HG03520 (cell line): ENCODE measurements around the gene MED19.
"Not testable (repeated sequence)": the region's sequence is repeated elsewhere in the genome, so short reads cannot be mapped to it uniquely, and the experiment has no call there.

ENCODE experiments used
- ATAC-seq: cut with Tn5 transposase; IDR thresholded peaks from one replicate; pipeline ENCODE4 v1.9.1; 2021; ENCODE audit warnings: mild to moderate bottlenecking, moderate library complexity; ENCODE audit not compliant: unreplicated experiment

Gene MED19

GRCh38 chr11:57705432-57705831, 6.6 kb downstream of the MED19 start:
- ATAC-seq = not testable (repeated sequence)

GRCh38 chr11:57704932-57705331, 7.1 kb downstream of the MED19 start:
- no peak for ATAC-seq

GRCh38 chr11:57703341-57703740, 8.7 kb downstream of the MED19 start:
- no peak for ATAC-seq

GRCh38 chr11:57700425-57700824, 11.6 kb downstream of the MED19 start:
- no peak for ATAC-seq

GRCh38 chr11:57699813-57700212, 12.2 kb downstream of the MED19 start:
- ATAC-seq = no peak

GRCh38 chr11:57698843-57699365, 13.1 kb downstream of the MED19 start:
- ATAC-seq = no peak

GRCh38 chr11:57690474-57690873, 21.5 kb downstream of the MED19 start:
- ATAC-seq = not testable (repeated sequence)

- no peak for ATAC-seq
These were observed 30.8 kb downstream of the MED19 start for GRCh38 chr11:57681168-57681567.

- no peak for ATAC-seq
These were observed 31.5 kb downstream of the MED19 start for GRCh38 chr11:57680552-57680874.

- ATAC-seq = no peak
These were observed 32.6 kb downstream of the MED19 start for GRCh38 chr11:57679396-57679795.

- ATAC-seq = no peak
These were observed 36.7 kb downstream of the MED19 start for GRCh38 chr11:57675176-57675941.

- no peak for ATAC-seq
These were observed 37.8 kb downstream of the MED19 start for GRCh38 chr11:57674251-57674650.

- ATAC-seq = peak; percentile 4
These were observed 43.6 kb downstream of the MED19 start for GRCh38 chr11:57668434-57668782.

GRCh38 chr11:57667736-57668433, 44.1 kb downstream of the MED19 start, which contains the start of gene ZDHHC5:
Gene ZDHHC5 (plus strand): TSS chr11:57668114. CDS start chr11:57673091, 4,977 bp downstream.
- peak; percentile 83 for ATAC-seq

GRCh38 chr11:57667117-57667735, 44.8 kb downstream of the MED19 start:
- peak; percentile 46 for ATAC-seq

GRCh38 chr11:57663975-57664374, 48.0 kb downstream of the MED19 start:
- no peak for ATAC-seq

GRCh38 chr11:57662893-57663292, 49.1 kb downstream of the MED19 start:
- ATAC-seq = no peak

- no peak for ATAC-seq
These were observed 52.3 kb downstream of the MED19 start for GRCh38 chr11:57659669-57660068.

- ATAC-seq = no peak
These were observed 54.0 kb downstream of the MED19 start for GRCh38 chr11:57658023-57658361.

GRCh38 chr11:57657194-57658022, 54.6 kb downstream of the MED19 start, which contains the start of gene CLP1:
Gene CLP1 (plus strand): TSS chr11:57657762. CDS start chr11:57659477, 1,715 bp downstream.
- ATAC-seq = peak; percentile 99

- no peak for ATAC-seq
These were observed 55.2 kb downstream of the MED19 start for GRCh38 chr11:57656885-57657193.
